ENCODE measurements around the gene UMODL1.

GRCh38 chr21:42079008-42079938 is 8.2 kb downstream of the UMODL1 start:
- TF ChIP-seq CTCF (conservative IDR thresholded peaks at IDR 0.05) (no peak), ZFX (IDR thresholded peaks at IDR 0.05) (no peak)
